ENCODE data around the gene ZC3H4. TPM values are rescaled to one million over a fixed set of nuclear protein-coding genes. Genes with fewer than 3 reads are reported as not detected.

Gene ZC3H4
- total and polyA plus RNA-seq, 2 donors (not counting 3 experiments of a cell fraction or from before 2014, with no cell fraction given) = 6.2 to 63.9 TPM

GRCh38 chr19:47073574-47073973, 40.0 kb downstream of the ZC3H4 start:
- no peak overlapping the region for H3K9ac ChIP-seq (replicated peaks; ENCODE audit: extremely low read depth, insufficient read depth, low read length)
- H4K20me1 ChIP-seq (replicated peaks; ENCODE audit: control insufficient read depth, extremely low read depth, insufficient read depth, low read length) = no peaks in the 10 kb centered on the region
- TF ChIP-seq CTCF (IDR thresholded peaks at IDR 0.05; ENCODE audit: extremely low read depth in 1 of 2, insufficient read depth in 1 of 2, low read depth in 1 of 2, low read length in 2 of 2) = no peak
- no peak for TF ChIP-seq FOS (IDR thresholded peaks at IDR 0.05; ENCODE audit: borderline replicate concordance, insufficient read depth, low read length)
- no peak for TF ChIP-seq MAX (IDR thresholded peaks at IDR 0.05; ENCODE audit: insufficient read depth, insufficient read length)
- TF ChIP-seq EZH2 (IDR thresholded peaks at IDR 0.05; ENCODE audit: borderline replicate concordance, low read depth, low read length, severe bottlenecking) = no peak
- no peak for TF ChIP-seq POLR2A (IDR thresholded peaks at IDR 0.05; ENCODE audit: low read depth, low read length)
- TF ChIP-seq JUN (IDR thresholded peaks at IDR 0.05; ENCODE audit: borderline replicate concordance, insufficient read depth, insufficient read length, low read depth) = no peak
- TF ChIP-seq GATA2 (IDR thresholded peaks at IDR 0.05; ENCODE audit: insufficient read depth, insufficient read length, low read depth, low read length) = no peak
- TF ChIP-seq POLR2AphosphoS5 (IDR thresholded peaks at IDR 0.05; ENCODE audit: insufficient read depth, low read depth, low read length) = no peak
- no peak for TF ChIP-seq MYC (IDR thresholded peaks at IDR 0.05; ENCODE audit: low read depth, low read length)
- no peak overlapping the region for H2AFZ ChIP-seq (ENCODE audit: low read depth, low read length)
- no peak overlapping the region for H3K27ac ChIP-seq (ENCODE audit: insufficient read depth, low read depth, low read length)
- dilution Hi-C loops (cut with MboI; ENCODE audit: extremely low pct_ligation_motif_present, low sequenced_read_pairs) = no loop called here
- H3K4me1 ChIP-seq (ENCODE audit: control insufficient read depth, extremely low read depth, insufficient read depth, low read length) = no peaks in the 10 kb centered on the region
- ChIA-PET CTCF (no interaction called here), POLR2A (no interaction called here)
- FAIRE-seq (no peak), DNase-seq (ENCODE audit: low read depth, low spot score) (no peak)
- H3K4me3 ChIP-seq (replicated peaks in 1 of 3; ENCODE audit: insufficient read depth in 1 of 3, low read depth in 1 of 3, low read length in 3 of 3) = no peak overlapping the region
- intact Hi-C loops (cut with micrococcal nuclease) = no loop called here
- BruUV-seq (replicated peaks) = no TSS peak
- H3K79me2 ChIP-seq (ENCODE audit: control insufficient read depth, insufficient read depth, low read length) = peaks cover 8% of the 10 kb centered on the region
- no peaks in the 10 kb centered on the region for H3K9me1 ChIP-seq (replicated peaks; ENCODE audit: control insufficient read depth, extremely low read depth, insufficient read depth, low read length)
- no peaks in the 10 kb centered on the region for H3K9me3 ChIP-seq (replicated peaks; ENCODE audit: control insufficient read depth, insufficient read depth, low read length)
- H3K27me3 ChIP-seq (ENCODE audit: control insufficient read depth in 2 of 2, insufficient read depth in 2 of 2, low read length in 2 of 2) = no peaks in the 10 kb centered on the region
- H3K4me2 ChIP-seq (ENCODE audit: insufficient read depth, low read length) = no peak overlapping the region
- H3K36me3 ChIP-seq (ENCODE audit: control insufficient read depth in 2 of 2, extremely low read depth in 1 of 2, insufficient read depth in 2 of 2, low read length in 2 of 2) = peaks cover 10 to 43% of the 10 kb centered on the region in 2 experiments
